ENCODE measurements around the gene COX7A1. TPM values are rescaled to one million over a fixed set of nuclear protein-coding genes. Genes with fewer than 3 reads are reported as not detected.

Gene COX7A1
- total RNA-seq, 1 experiment from 2014 or later, result 0.70 TPM

GRCh38 chr19:36152019-36152351 is 262 bp downstream of the COX7A1 start (continued):
- TF ChIP-seq, protein P1, sequence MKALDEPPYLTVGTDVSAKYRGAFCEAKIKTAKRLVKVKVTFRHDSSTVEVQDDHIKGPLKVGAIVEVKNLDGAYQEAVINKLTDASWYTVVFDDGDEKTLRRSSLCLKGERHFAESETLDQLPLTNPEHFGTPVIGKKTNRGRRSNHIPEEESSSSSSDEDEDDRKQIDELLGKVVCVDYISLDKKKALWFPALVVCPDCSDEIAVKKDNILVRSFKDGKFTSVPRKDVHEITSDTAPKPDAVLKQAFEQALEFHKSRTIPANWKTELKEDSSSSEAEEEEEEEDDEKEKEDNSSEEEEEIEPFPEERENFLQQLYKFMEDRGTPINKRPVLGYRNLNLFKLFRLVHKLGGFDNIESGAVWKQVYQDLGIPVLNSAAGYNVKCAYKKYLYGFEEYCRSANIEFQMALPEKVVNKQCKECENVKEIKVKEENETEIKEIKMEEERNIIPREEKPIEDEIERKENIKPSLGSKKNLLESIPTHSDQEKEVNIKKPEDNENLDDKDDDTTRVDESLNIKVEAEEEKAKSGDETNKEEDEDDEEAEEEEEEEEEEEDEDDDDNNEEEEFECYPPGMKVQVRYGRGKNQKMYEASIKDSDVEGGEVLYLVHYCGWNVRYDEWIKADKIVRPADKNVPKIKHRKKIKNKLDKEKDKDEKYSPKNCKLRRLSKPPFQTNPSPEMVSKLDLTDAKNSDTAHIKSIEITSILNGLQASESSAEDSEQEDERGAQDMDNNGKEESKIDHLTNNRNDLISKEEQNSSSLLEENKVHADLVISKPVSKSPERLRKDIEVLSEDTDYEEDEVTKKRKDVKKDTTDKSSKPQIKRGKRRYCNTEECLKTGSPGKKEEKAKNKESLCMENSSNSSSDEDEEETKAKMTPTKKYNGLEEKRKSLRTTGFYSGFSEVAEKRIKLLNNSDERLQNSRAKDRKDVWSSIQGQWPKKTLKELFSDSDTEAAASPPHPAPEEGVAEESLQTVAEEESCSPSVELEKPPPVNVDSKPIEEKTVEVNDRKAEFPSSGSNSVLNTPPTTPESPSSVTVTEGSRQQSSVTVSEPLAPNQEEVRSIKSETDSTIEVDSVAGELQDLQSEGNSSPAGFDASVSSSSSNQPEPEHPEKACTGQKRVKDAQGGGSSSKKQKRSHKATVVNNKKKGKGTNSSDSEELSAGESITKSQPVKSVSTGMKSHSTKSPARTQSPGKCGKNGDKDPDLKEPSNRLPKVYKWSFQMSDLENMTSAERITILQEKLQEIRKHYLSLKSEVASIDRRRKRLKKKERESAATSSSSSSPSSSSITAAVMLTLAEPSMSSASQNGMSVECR (CRISPR knock-in tag; IDR thresholded peaks at IDR 0.05; ENCODE audit: borderline replicate concordance), result no peak
- TF ChIP-seq JUN (CRISPR knock-in tag; IDR thresholded peaks at IDR 0.05) (no peak), NR2C2 (CRISPR knock-in tag; IDR thresholded peaks at IDR 0.05) (no peak), CBFB (CRISPR knock-in tag; IDR thresholded peaks at IDR 0.05; ENCODE audit: low read depth) (no peak), NR3C1 (CRISPR knock-in tag; conservative IDR thresholded peaks at IDR 0.05; ENCODE audit: low read depth) (no peak), ZNF396 (CRISPR knock-in tag; IDR thresholded peaks at IDR 0.05; ENCODE audit: borderline replicate concordance) (no peak), SMAD4 (CRISPR knock-in tag; IDR thresholded peaks at IDR 0.05) (no peak), HMGXB4 (CRISPR knock-in tag; IDR thresholded peaks at IDR 0.05) (no peak), TP53 (CRISPR knock-in tag; IDR thresholded peaks at IDR 0.05) (no peak), TCF7 (CRISPR knock-in tag; IDR thresholded peaks at IDR 0.05; ENCODE audit: low read depth) (no peak), ZNF121 (CRISPR knock-in tag; IDR thresholded peaks at IDR 0.05) (no peak)

GRCh38 chr19:36151144-36152018 is 866 bp downstream of the COX7A1 start:
- H3K9me3 Mint-ChIP-seq, result no peaks in the 10 kb centered on the region
- H3K4me1 Mint-ChIP-seq, result peaks cover 17% of the 10 kb centered on the region
- peak overlapping the region; percentile 49; the same call in 1 of the 2 replicates for H3K27ac Mint-ChIP-seq
- peaks cover 37% of the 10 kb centered on the region for H3K36me3 Mint-ChIP-seq
- ChIA-PET CTCF (interaction anchor here (0.5 to 2.6 kb wide), 3 partner anchors 19 to 52 kb away, joined by 3 to 11 read pairs (median 4); no protein-coding TSS in a partner anchor), POLR2A (interaction anchor here (0.6 to 1.4 kb wide), 2 partner anchors 11 to 21 kb away, joined by 4 to 6 read pairs; partner anchors contain the start of gene CAPNS1)
- TF ChIP-seq, protein P2, sequence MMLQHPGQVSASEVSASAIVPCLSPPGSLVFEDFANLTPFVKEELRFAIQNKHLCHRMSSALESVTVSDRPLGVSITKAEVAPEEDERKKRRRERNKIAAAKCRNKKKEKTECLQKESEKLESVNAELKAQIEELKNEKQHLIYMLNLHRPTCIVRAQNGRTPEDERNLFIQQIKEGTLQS (CRISPR knock-in tag; conservative IDR thresholded peaks at IDR 0.05), result no peak
- TF ChIP-seq ZNF121 (CRISPR knock-in tag; IDR thresholded peaks at IDR 0.05), result 0 out of 2 replicates have a peak, but pooled peaks have one; percentile 21
- H3K4me3 Mint-ChIP-seq, result no peak overlapping the region
- ATAC-seq, result peak; percentile 74
- DNase-seq (ENCODE audit: low spot score), result peak; percentile 30
- no peaks in the 10 kb centered on the region; the same call in 1 of the 2 replicates for H3K27me3 Mint-ChIP-seq (ENCODE audit: low read depth)

DNA sequence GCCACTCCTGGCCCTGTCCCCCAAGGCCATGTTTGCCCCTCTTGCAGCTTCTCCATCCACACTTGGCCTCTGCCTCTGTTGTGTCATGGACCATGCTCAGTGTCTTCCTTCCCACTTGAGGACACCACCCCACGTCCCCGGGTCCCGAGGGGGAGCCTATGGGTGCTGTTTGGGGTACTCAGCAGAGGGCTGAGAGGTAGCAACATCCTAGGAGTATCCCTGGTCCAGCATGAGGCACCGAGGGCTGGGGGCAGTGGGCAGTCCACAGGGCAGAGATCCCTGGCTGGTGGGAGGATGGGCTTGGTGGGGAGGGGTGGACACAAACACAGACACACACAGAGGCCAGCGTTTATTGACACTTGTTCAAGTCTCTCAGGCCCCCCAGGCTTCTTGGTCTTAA is 1.7 kb downstream of the COX7A1 start:
- no peak overlapping the region for H3K4me3 Mint-ChIP-seq
- peaks cover 45% of the 10 kb centered on the region for H3K36me3 Mint-ChIP-seq
- H3K4me1 Mint-ChIP-seq, result peaks cover 9% of the 10 kb centered on the region
- CTCF ChIA-PET, result interaction anchor here (1.1 to 2.6 kb wide), 2 partner anchors 19 to 23 kb away, joined by 4 to 11 read pairs; no protein-coding TSS in a partner anchor
- H3K9me3 Mint-ChIP-seq, result no peaks in the 10 kb centered on the region
- no peak for ATAC-seq
- DNase-seq (ENCODE audit: low spot score), result no peak
- POLR2A ChIA-PET, result interaction anchor here (0.6 to 1.4 kb wide), 2 partner anchors 11 to 20 kb away, joined by 4 to 6 read pairs; partner anchors contain the start of gene CAPNS1
- H3K27me3 Mint-ChIP-seq (ENCODE audit: low read depth), result no peaks in the 10 kb centered on the region; the same call in 1 of the 2 replicates
- no peak overlapping the region for H3K27ac Mint-ChIP-seq
- TF ChIP-seq FOXP4 (CRISPR knock-in tag; IDR thresholded peaks at IDR 0.05) (no peak), ZNF425 (CRISPR knock-in tag; conservative IDR thresholded peaks at IDR 0.05) (no peak), SMAD3 (CRISPR knock-in tag; IDR thresholded peaks at IDR 0.05; ENCODE audit: borderline replicate concordance) (no peak), AR (CRISPR knock-in tag; IDR thresholded peaks at IDR 0.05) (no peak), MXD4 (CRISPR knock-in tag; IDR thresholded peaks at IDR 0.05; ENCODE audit: borderline replicate concordance) (no peak)
